ENCODE measurements around the gene GRIN2A.

DNA sequence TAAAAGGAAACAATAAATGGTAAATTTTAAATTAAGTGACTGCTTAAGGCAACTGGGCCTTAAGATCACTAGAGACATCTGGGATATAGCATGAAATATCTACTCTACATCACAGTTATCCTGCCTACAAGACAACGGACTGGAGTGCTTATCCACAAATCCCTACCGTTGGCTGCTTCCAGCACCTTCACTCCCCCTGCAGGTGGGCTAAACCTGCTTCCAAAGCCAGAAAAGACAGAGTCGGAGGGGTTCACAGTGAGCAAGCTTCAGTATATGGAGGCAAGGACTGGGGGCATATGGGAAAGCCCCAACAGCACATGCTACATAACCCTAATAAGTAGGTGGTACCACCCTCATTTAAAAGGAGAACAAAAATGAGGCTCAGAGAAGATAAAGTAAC lies 45.3 kb downstream of the GRIN2A start:
- TF ChIP-seq CTCF (IDR thresholded peaks at IDR 0.05), result no peak
- TF ChIP-seq POLR2A (IDR thresholded peaks at IDR 0.05), result no peak

All from Peyer's patch (tissue), 4 donors.